Right lobe of liver (tissue), 4 donors: Measurements from ENCODE around the gene ZNF326.

Source experiments
- CTCF ChIP-seq, 4 donors: fragments of 200-600 bp in 3 of 4; fragments of 450-650 bp in 1 of 4; IDR thresholded peaks; one replicate each; pipeline versions ENCODE4 v1.5.1 to v1.8.0; 2016 to 2022; ENCODE audit warnings: antibody characterized with exemption in 4 of 4, mild to moderate bottlenecking in 2 of 4
- POLR2A ChIP-seq: fragments of 450-650 bp; IDR thresholded peaks from one replicate; pipeline ENCODE4 v1.6.1; 2017; ENCODE audit warnings: antibody characterized with exemption, mild to moderate bottlenecking
- donor health status: DM: no; HTN: no; CAD: no.
- donor health status: DM: no; HTN: no; CAD: no.
- donor health status: DM: no; HTN: yes; CAD: no.

- TF ChIP-seq CTCF (IDR thresholded peaks at IDR 0.05) = no peak
- TF ChIP-seq POLR2A = no peak
These were observed 22.9 kb upstream of the ZNF326 start for GRCh38 chr1:89972024-89972423.
